ENCODE measurements around the gene DNASE1L3.

DNASE1L3 gene

GRCh38 chr3:58176827-58177489 is 33.8 kb downstream of the DNASE1L3 start:
- peaks cover 8 to 11% of the 10 kb centered on the region in 2 donors for H3K4me1 Mint-ChIP-seq (ENCODE audit: low read depth in 2 of 2)
- DNase-seq, result no peak
- H3K4me3 Mint-ChIP-seq, result peak overlapping the region; percentile 72 to 76
- no peak for ATAC-seq (replicated peaks)
- H3K27ac Mint-ChIP-seq, result peak overlapping the region in 1 of 2 donors; percentile 32
- no peaks in the 10 kb centered on the region for H3K9me3 Mint-ChIP-seq
- no peaks in the 10 kb centered on the region for H3K27me3 Mint-ChIP-seq
- H3K36me3 Mint-ChIP-seq (ENCODE audit: insufficient read depth), result no peaks in the 10 kb centered on the region

GRCh38 chr3:58176185-58176530 is 34.6 kb downstream of the DNASE1L3 start:
- Mint-ChIP-seq H3K27ac (no peak overlapping the region), H3K4me3 (no peak overlapping the region), H3K27me3 (no peaks in the 10 kb centered on the region), H3K4me1 (ENCODE audit: low read depth in 2 of 2) (peaks cover 8 to 11% of the 10 kb centered on the region in 2 donors), H3K9me3 (no peaks in the 10 kb centered on the region), H3K36me3 (ENCODE audit: insufficient read depth) (no peaks in the 10 kb centered on the region)
- no peak for ATAC-seq (replicated peaks)
- no peak for DNase-seq

GRCh38 chr3:58175437-58176184 is 35.2 kb downstream of the DNASE1L3 start:
- peaks cover 8 to 11% of the 10 kb centered on the region in 2 donors for H3K4me1 Mint-ChIP-seq (ENCODE audit: low read depth in 2 of 2)
- no peak overlapping the region for H3K4me3 Mint-ChIP-seq
- no peaks in the 10 kb centered on the region for H3K9me3 Mint-ChIP-seq
- no peaks in the 10 kb centered on the region for H3K36me3 Mint-ChIP-seq (ENCODE audit: insufficient read depth)
- no peak for DNase-seq
- no peaks in the 10 kb centered on the region for H3K27me3 Mint-ChIP-seq
- no peak for ATAC-seq (replicated peaks)
- no peak overlapping the region for H3K27ac Mint-ChIP-seq

GRCh38 chr3:58175187-58175436 is 35.7 kb downstream of the DNASE1L3 start:
- no peak overlapping the region for H3K27ac Mint-ChIP-seq
- H3K9me3 Mint-ChIP-seq, result no peaks in the 10 kb centered on the region
- H3K27me3 Mint-ChIP-seq, result no peaks in the 10 kb centered on the region
- H3K36me3 Mint-ChIP-seq (ENCODE audit: insufficient read depth), result no peaks in the 10 kb centered on the region
- DNase-seq (no peak), ATAC-seq (replicated peaks) (no peak)
- H3K4me3 Mint-ChIP-seq, result no peak overlapping the region
- peaks cover 8 to 11% of the 10 kb centered on the region in 2 donors for H3K4me1 Mint-ChIP-seq (ENCODE audit: low read depth in 2 of 2)

GRCh38 chr3:58173669-58174398 is 36.9 kb downstream of the DNASE1L3 start:
- Mint-ChIP-seq H3K9me3 (no peaks in the 10 kb centered on the region), H3K27me3 (no peaks in the 10 kb centered on the region), H3K4me1 (ENCODE audit: low read depth in 2 of 2) (peaks cover 8 to 9% of the 10 kb centered on the region in 2 donors), H3K27ac (no peak overlapping the region), H3K4me3 (no peak overlapping the region), H3K36me3 (ENCODE audit: insufficient read depth) (no peaks in the 10 kb centered on the region)
- no peak for ATAC-seq (replicated peaks)
- no peak for DNase-seq

GRCh38 chr3:58173029-58173668 is 37.6 kb downstream of the DNASE1L3 start:
- Mint-ChIP-seq H3K27me3 (no peaks in the 10 kb centered on the region), H3K36me3 (ENCODE audit: insufficient read depth) (no peaks in the 10 kb centered on the region), H3K4me1 (ENCODE audit: low read depth in 2 of 2) (peaks cover 1 to 2% of the 10 kb centered on the region in 2 donors), H3K9me3 (no peaks in the 10 kb centered on the region), H3K4me3 (no peak overlapping the region), H3K27ac (no peak overlapping the region)
- no peak for DNase-seq
- no peak for ATAC-seq (replicated peaks)

- Mint-ChIP-seq H3K36me3 (ENCODE audit: insufficient read depth) (peaks cover 8% of the 10 kb centered on the region), H3K27me3 (no peaks in the 10 kb centered on the region), H3K4me1 (ENCODE audit: low read depth in 2 of 2) (no peaks in the 10 kb centered on the region), H3K9me3 (no peaks in the 10 kb centered on the region), H3K27ac (peak overlapping the region in 1 of 2 donors; percentile 25), H3K4me3 (no peak overlapping the region)
- DNase-seq, result no peak
- no peak for ATAC-seq (replicated peaks)
Observed at GRCh38 chr3:58171126-58171525, 39.6 kb downstream of the DNASE1L3 start.

GRCh38 chr3:58170376-58170775 is 40.4 kb downstream of the DNASE1L3 start:
- Mint-ChIP-seq H3K4me1 (ENCODE audit: low read depth in 2 of 2) (no peaks in the 10 kb centered on the region), H3K27ac (peak overlapping the region in 1 of 2 donors; percentile 20), H3K4me3 (no peak overlapping the region), H3K27me3 (no peaks in the 10 kb centered on the region), H3K36me3 (ENCODE audit: insufficient read depth) (peaks cover 8% of the 10 kb centered on the region), H3K9me3 (no peaks in the 10 kb centered on the region)
- DNase-seq, result no peak
- ATAC-seq (replicated peaks), result no peak

GRCh38 chr3:58169371-58169770 is 41.4 kb downstream of the DNASE1L3 start:
- Mint-ChIP-seq H3K27me3 (no peaks in the 10 kb centered on the region), H3K36me3 (ENCODE audit: insufficient read depth) (peaks cover 8% of the 10 kb centered on the region), H3K27ac (no peak overlapping the region), H3K9me3 (no peaks in the 10 kb centered on the region), H3K4me3 (no peak overlapping the region), H3K4me1 (ENCODE audit: low read depth in 2 of 2) (no peaks in the 10 kb centered on the region)
- DNase-seq (no peak), ATAC-seq (replicated peaks) (no peak)

- H3K4me3 Mint-ChIP-seq, result no peak overlapping the region
- no peaks in the 10 kb centered on the region for H3K4me1 Mint-ChIP-seq (ENCODE audit: low read depth in 2 of 2)
- no peak for ATAC-seq (replicated peaks)
- no peaks in the 10 kb centered on the region for H3K9me3 Mint-ChIP-seq
- no peak overlapping the region for H3K27ac Mint-ChIP-seq
- H3K36me3 Mint-ChIP-seq (ENCODE audit: insufficient read depth), result peaks cover 10% of the 10 kb centered on the region
- no peak for DNase-seq
- no peaks in the 10 kb centered on the region for H3K27me3 Mint-ChIP-seq
Observed at GRCh38 chr3:58168498-58168897, 42.3 kb downstream of the DNASE1L3 start.

GRCh38 chr3:58167431-58168351 is 43.1 kb downstream of the DNASE1L3 start:
- H3K9me3 Mint-ChIP-seq, result no peaks in the 10 kb centered on the region
- H3K27ac Mint-ChIP-seq, result peak overlapping the region in 1 of 2 donors; percentile 46
- no peaks in the 10 kb centered on the region for H3K4me1 Mint-ChIP-seq (ENCODE audit: low read depth in 2 of 2)
- H3K27me3 Mint-ChIP-seq, result no peaks in the 10 kb centered on the region
- peak; percentile 81 for ATAC-seq (replicated peaks)
- peak; percentile 29 to 55 (median 40) for DNase-seq
- peaks cover 10% of the 10 kb centered on the region for H3K36me3 Mint-ChIP-seq (ENCODE audit: insufficient read depth)
- H3K4me3 Mint-ChIP-seq, result no peak overlapping the region

GRCh38 chr3:58164906-58165821 is 45.6 kb downstream of the DNASE1L3 start:
- H3K27me3 Mint-ChIP-seq, result no peaks in the 10 kb centered on the region
- H3K27ac Mint-ChIP-seq, result no peak overlapping the region
- H3K9me3 Mint-ChIP-seq, result no peaks in the 10 kb centered on the region
- no peak overlapping the region for H3K4me3 Mint-ChIP-seq
- H3K36me3 Mint-ChIP-seq (ENCODE audit: insufficient read depth), result peaks cover 10% of the 10 kb centered on the region
- no peak for DNase-seq
- H3K4me1 Mint-ChIP-seq (ENCODE audit: low read depth in 2 of 2), result no peaks in the 10 kb centered on the region
- ATAC-seq (replicated peaks), result no peak
